Measurements from ENCODE around the gene TPSD1. TPM values are rescaled to one million over a fixed set of nuclear protein-coding genes. Genes with fewer than 3 reads are reported as not detected.
"Not testable (repeated sequence)": the region's sequence is repeated elsewhere in the genome, so short reads cannot be mapped to it uniquely, and the experiment has no call there.

TPSD1 gene
- polyA plus RNA-seq, 1 of the 3 experiments (the other 2 are of a cell fraction) = not detected

GRCh38 chr16:1271380-1271723 lies 15.5 kb downstream of the TPSD1 start (continued):
- TF ChIP-seq USF2 (IDR thresholded peaks at IDR 0.05; ENCODE audit: borderline replicate concordance, low read depth, low read length) (no peak), POLR2AphosphoS5 (IDR thresholded peaks at IDR 0.05; ENCODE audit: low read depth, low read length) (no peak), ELF1 (IDR thresholded peaks at IDR 0.05) (no peak)

- H2AFZ ChIP-seq (ENCODE audit: low read depth); H3F3A ChIP-seq (replicated peaks; ENCODE audit: insufficient read depth); H3K36me3 ChIP-seq (replicated peaks in 1 of 2; ENCODE audit: control insufficient read depth in 1 of 2, insufficient read depth in 2 of 2, low read length in 1 of 2); CTCF ChIA-PET; H3K27ac ChIP-seq (ENCODE audit: low read depth in 2 of 2, low read length in 1 of 2); H3K4me2 ChIP-seq; H3K9ac ChIP-seq; H3K9me2 ChIP-seq; H4K20me1 ChIP-seq (ENCODE audit: insufficient read depth); H3K79me2 ChIP-seq (ENCODE audit: insufficient read depth); H3K4me3 ChIP-seq (ENCODE audit: low read depth in 2 of 2, low read length in 1 of 2); H3K9me3 ChIP-seq: not testable (repeated sequence)
- TF ChIP-seq MXI1 (IDR thresholded peaks at IDR 0.05; ENCODE audit: low read depth, low read length) = peak; percentile 53; the same call in 1 of the 2 replicates
- peak in 1 of 2 experiments; percentile 76; a peak in 1 of 4 replicates for TF ChIP-seq EP300 (IDR thresholded peaks at IDR 0.05; ENCODE audit: borderline replicate concordance in 1 of 2, low read depth in 1 of 2, low read length in 1 of 2)
- TF ChIP-seq FOXJ3 (CRISPR knock-in tag; IDR thresholded peaks at IDR 0.05) = peak; percentile 91
- peak; percentile 85 for TF ChIP-seq RCOR1 (IDR thresholded peaks at IDR 0.05; ENCODE audit: low read length)
- TF ChIP-seq CHD2 (IDR thresholded peaks at IDR 0.05; ENCODE audit: low read length, partially characterized antibody) = peak; percentile 69
- TF ChIP-seq NFIC (IDR thresholded peaks at IDR 0.05; ENCODE audit: borderline replicate concordance) = peak; percentile 100
- TF ChIP-seq TCF12 (IDR thresholded peaks at IDR 0.05) = peak; percentile 69
- TF ChIP-seq POLR2AphosphoS5 (IDR thresholded peaks at IDR 0.05; ENCODE audit: low read depth, low read length) = 0 out of 2 replicates have a peak, but pooled peaks have one; percentile 43
- Histone ChIP-seq H3K27me3 (ENCODE audit: insufficient read depth) (peaks cover 70% of the 10 kb centered on the region), H3K4me1 (ENCODE audit: control insufficient read depth in 1 of 2, insufficient read depth in 2 of 2, low read depth in 1 of 2, low read length in 1 of 2) (peaks cover 0 to 19% of the 10 kb centered on the region in 2 experiments; a peak in 1 of 4 replicates)
- POLR2A ChIA-PET = interaction anchor here (0.6 kb wide), 1 partner anchor 513 kb away, joined by 3 read pairs; no protein-coding TSS in a partner anchor
- peak; percentile 89 for DNase-seq
- WGBS (ENCODE audit: low lambda C conversion rate) = 13% methylated on average over 7 of the region's 19 CpGs
Observed at GRCh38 chr16:1271724-1272413, 16.0 kb downstream of the TPSD1 start.

- Histone ChIP-seq H2AFZ (ENCODE audit: low read depth) (no peak overlapping the region), H4K20me1 (ENCODE audit: insufficient read depth) (no peaks in the 10 kb centered on the region), H3K36me3 (replicated peaks in 1 of 2; ENCODE audit: control insufficient read depth in 1 of 2, insufficient read depth in 2 of 2, low read length in 1 of 2) (no peaks in the 10 kb centered on the region), H3K4me1 (ENCODE audit: control insufficient read depth in 1 of 2, insufficient read depth in 2 of 2, low read depth in 1 of 2, low read length in 1 of 2) (peaks cover 0 to 19% of the 10 kb centered on the region in 2 experiments; a peak in 1 of 4 replicates), H3F3A (replicated peaks; ENCODE audit: insufficient read depth) (no peaks in the 10 kb centered on the region), H3K27me3 (ENCODE audit: insufficient read depth) (peaks cover 77% of the 10 kb centered on the region), H3K27ac (ENCODE audit: low read depth in 2 of 2, low read length in 1 of 2) (no peak overlapping the region), H3K9me2 (no peaks in the 10 kb centered on the region), H3K9ac (no peak overlapping the region), H3K4me3 (ENCODE audit: low read depth in 2 of 2, low read length in 1 of 2) (no peak overlapping the region), H3K79me2 (ENCODE audit: insufficient read depth) (no peaks in the 10 kb centered on the region), H3K9me3 (no peaks in the 10 kb centered on the region), H3K4me2 (no peak overlapping the region)
- CTCF ChIA-PET = interaction anchor here (1.1 kb wide), 1 partner anchor 29 kb away, joined by 4 read pairs; no protein-coding TSS in a partner anchor
- 3% methylated on average over 7 of the region's 9 CpGs for WGBS (ENCODE audit: low lambda C conversion rate)
- DNase-seq = peak; percentile 84
- POLR2A ChIA-PET = no interaction called here
- TF ChIP-seq CTCF (IDR thresholded peaks at IDR 0.05) (no peak), RCOR1 (IDR thresholded peaks at IDR 0.05; ENCODE audit: low read length) (0 out of 2 replicates have a peak, but pooled peaks have one; percentile 42), USF2 (IDR thresholded peaks at IDR 0.05; ENCODE audit: borderline replicate concordance, low read depth, low read length) (no peak), RFX5 (IDR thresholded peaks at IDR 0.05; ENCODE audit: low read length) (no peak), NFIC (IDR thresholded peaks at IDR 0.05; ENCODE audit: borderline replicate concordance) (no peak), EP300 (IDR thresholded peaks at IDR 0.05; ENCODE audit: borderline replicate concordance in 1 of 2, low read depth in 1 of 2, low read length in 1 of 2) (peak in 1 of 2 experiments; percentile 32; a peak in 1 of 4 replicates), FOXM1 (IDR thresholded peaks at IDR 0.05; ENCODE audit: low read depth) (no peak), GABPA (IDR thresholded peaks at IDR 0.05; ENCODE audit: low read depth) (no peak), SIN3A (IDR thresholded peaks at IDR 0.05; ENCODE audit: borderline replicate concordance, low read depth, low read length) (no peak)
Observed at GRCh38 chr16:1272453-1273198, 16.8 kb downstream of the TPSD1 start.
